Putamen (tissue), 1 donor: ENCODE results near the gene RNU4-1.
"Not testable (repeated sequence)": the region's sequence is repeated elsewhere in the genome, so short reads cannot be mapped to it uniquely, and the experiment has no call there.

Experiments
- DNase-seq: peaks from one replicate; pipeline ENCODE4 v3.0.0-alpha.2; 2016; ENCODE audit warnings: low spot score

The RNU4-1 gene

DNA sequence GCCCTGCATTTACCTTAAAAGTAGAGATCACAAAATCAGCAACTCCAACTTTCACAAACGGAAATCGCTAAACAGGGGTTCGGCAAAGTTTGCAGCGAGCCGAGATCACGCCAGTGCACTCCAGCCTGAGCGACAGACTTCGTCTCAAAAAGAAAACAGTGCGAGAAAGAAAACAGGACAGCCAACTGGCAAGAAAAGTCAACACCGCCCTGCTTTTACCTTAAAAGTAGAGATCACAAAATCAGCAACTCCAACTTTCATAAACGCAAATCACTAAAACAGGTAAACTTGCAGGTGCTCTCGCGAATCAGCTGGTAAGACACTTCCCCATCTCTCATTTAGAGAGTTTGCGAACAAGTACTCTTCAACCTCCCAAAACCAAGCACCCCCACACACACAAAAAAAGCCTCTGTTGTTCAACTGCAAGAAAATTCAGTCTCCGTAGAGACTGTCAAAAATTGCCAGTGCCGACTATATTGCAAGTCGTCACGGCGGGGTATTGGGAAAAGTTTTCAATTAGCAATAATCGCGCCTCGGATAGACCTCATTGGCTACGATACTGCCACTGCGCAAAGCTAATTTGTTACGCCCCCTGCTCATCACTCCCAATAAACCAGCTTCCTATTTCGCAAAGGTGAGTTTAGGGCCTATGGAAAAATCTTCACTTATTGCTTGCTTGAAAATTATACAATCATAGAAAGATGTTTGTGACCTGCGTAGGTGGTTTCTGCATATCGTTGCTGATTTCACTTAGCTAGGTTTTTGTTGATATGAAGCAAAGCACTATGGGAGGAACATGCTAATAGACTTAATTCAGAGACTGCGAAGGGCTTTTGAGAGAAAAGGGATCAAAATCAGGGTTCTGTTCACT lies at the start of gene RNU4-1:
Gene RNU4-1, minus strand, starts transcription at position 577 of the 871 bp plus-strand sequence.
- DNase-seq: peak; percentile 87

DNA sequence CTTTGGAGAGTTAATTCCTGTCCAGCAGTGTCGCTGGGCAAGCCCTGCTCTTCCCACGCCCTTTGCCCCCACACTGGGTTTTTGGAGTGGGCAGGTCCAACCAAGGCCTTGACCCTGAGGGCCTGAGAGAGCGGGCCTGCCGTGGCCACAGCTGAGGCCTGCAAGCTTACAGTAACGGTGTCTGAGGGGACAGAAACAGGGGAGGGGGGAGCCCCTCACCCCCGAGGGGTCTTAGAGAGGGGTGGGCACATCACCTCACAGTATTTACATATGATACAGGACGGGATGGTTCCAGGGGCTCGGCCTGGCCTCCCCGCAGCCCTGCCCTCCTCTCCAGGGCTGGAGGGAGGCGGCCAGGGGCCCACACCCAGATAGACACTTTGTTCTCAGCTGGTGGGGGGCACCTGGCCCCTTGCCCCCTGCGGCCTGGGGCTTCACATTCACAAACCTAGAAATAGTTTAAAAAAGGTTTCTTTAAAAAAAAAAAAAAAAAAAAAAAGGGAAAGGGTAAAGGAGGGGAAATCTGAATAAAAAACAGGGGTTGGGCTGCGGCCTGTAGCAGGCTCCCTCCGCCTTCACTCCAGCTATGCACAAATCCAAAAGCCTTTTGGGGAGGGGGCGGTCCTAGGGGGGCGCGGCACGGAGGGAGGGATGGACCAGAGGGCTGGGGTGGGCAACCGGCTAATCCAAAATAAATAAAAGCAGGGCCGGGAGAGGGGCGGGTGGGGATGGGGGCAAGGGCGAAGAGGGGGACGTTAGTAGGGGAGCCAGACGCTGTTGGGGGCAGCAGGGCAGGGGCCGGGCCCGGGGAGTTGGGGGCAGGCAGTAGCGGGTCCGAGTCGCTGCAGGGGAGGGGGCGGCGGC lies 49.4 kb upstream of the RNU4-1 start:
- no peak for DNase-seq

DNA sequence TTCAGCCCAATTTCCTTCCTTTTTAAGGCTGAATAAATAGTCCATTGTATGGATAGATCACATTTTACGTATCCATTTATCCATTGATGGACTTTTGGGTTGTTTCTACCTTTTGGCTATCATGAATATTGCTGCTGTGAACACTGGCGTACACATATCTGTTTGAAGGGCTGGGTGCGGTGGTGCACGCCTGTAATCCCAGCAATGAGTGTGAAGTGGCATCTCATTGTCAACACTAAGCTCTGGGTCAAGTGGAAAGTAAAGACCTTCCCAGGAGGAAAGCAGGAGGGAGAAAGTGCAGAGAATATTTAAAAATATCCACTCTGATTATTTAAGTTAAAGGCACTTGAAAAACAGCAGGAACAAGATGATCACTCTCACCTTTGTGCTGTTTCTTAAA lies 46.2 kb upstream of the RNU4-1 start:
- no peak for DNase-seq

DNA sequence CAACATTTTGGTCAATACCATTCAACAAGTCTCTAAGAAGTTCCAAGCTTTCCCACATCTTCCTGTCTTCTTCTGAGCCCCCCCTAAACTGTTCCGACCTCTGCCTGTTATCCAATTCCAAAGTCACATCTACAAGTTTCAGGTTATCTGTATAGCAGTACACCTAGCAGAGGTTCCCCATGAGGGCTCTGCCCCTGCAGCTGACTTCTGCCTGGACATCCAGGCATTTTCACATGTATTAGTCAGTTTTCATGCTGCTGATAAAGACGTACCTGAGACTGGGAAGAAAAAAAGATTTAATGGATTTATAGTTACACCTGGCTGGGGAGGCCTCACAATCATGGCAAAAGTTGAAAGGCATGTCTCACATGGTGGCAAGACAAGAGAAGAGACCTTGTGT lies 44.7 kb upstream of the RNU4-1 start:
- no peak for DNase-seq

DNA sequence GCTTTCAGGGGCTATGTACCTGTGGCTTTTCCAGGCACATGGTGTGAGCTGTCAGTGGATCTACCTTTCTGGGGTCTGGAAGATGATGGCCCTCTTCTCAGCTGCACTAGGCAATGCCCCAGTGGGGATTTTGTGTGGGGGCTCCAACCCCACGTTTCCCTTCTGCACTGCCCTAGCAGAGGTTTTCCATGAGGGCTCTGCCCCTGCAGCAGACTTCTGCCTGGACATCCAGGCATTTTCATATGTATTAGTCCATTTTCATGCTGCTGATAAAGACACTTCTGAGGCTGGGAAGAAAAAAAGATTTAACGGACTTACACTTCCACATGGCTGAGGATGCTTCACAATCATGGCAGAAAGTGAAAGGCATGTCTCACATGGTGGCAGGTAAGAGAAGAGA lies 43.4 kb upstream of the RNU4-1 start:
- not testable (repeated sequence) for DNase-seq

DNA sequence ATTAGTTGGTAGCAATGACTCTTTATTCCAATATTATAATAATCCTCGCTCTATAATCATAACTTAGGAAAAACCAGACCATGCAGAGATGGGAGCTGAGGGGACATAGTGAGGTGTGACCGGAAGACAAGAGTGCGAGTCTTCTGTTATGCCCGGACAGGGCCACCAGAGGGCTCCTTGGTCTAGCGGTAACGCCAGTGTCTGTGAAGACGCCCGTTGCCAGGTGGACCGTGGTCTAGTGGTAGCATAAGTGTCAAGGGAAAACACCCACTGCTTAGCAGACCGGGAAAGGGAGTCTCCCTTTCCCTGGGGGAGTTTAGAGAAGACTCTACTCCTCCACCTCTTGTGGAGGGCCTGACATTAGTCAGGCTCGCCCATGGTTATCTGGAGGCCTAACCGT lies 42.4 kb upstream of the RNU4-1 start:
- DNase-seq: not testable (repeated sequence)

DNA sequence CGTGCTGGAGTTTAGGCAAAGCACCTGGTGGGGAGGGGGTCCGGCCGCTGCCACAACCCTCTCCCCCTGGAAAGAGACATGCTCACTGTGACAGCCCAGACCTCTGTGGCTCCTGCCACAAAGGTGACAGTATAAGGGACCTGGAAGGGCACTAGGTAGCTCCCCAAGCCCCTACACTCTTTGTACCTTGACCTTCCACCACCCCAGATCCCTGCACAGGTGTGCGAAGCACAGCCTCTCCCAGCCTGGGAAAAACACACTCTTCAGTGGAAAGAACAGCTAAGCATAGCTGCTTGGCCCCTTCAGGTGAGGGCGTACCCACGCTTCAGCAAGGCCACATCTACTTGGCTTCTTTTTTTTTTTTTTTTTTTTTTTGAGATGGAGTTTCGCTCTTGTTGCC lies 39.5 kb upstream of the RNU4-1 start:
- DNase-seq: no peak

DNA sequence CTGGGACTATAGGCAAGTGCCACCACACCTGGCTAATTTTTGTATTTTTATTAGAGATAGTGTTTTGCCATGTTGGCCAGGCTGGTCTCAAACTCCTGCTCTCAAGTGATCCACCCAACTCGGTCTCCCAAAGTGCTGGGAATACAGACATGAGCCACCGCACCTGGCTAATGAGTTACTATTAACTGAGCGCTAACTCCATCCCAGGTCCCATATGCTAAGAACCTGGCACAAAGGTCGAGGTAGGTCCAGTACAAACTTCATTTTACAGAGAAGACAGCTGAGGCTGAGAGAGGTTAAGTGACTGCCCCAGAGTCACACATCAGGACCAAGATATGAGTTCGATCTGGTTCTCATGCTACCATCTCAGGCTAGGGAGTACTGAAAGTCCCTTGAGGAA lies 39.0 kb upstream of the RNU4-1 start:
- no peak for DNase-seq

DNA sequence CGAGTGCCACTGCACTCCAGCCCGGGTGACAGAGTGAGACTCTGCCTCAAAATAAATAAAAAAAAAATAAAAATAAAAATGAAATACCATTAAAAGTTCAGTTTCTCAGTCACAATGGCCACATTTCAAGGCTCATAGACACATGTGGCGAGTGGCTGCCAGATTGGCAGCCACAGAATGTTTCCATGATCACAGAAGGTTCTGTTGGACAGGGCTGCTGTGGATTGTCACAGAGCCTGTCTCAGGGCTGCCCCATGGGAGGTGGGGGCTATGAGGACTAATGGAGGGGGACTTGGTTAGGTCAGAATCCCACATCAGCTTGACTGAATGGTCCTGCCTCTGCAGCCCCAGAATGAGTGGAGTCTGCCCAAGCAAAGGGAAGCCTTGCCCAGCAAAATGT lies 38.4 kb upstream of the RNU4-1 start:
- no peak for DNase-seq

DNA sequence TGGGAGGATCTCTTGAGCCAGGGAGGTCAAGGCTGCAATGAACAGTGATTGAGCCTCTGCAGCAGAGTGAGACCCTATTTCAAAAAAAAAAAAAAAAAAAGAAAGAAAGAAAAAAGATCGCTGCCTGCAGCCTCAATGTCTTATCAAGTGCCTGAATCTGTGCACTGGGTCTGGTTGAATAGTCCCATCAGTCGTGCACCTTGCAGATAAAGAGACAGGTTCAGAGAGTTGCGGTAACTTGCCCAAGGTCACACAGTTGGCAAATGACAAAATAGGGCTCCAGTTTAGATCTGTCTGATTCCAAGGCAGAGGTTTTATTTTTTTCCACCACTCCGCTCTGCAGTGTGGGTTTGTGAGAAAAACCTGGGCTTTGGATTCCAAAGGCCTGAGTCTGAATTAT lies 35.2 kb upstream of the RNU4-1 start:
- DNase-seq: no peak

DNA sequence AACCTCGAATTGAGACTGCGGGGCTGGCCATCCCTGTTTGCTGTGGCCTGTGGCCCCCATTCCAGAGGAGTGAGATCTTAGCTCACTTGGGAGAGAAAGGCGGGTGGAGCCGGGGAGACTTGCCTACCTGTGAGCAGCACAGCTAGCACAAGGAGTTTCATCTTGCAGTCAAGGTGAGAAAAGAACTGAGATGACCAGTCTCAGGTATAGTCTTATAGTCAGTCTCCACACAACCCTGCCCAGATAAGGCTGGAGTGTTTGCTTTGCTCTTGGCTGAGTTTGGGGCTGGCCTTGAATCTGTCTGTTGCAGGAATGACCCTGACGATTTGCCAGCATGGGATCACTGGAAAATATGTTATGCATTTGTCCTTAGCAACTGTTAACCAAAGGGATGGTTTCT lies 34.6 kb upstream of the RNU4-1 start, which contains the start of gene PLA2G1B:
Gene PLA2G1B, minus strand, starts transcription at position 187 of the 400 bp plus-strand sequence. Its CDS starts 26 bp downstream, at position 161.
- DNase-seq: no peak

DNA sequence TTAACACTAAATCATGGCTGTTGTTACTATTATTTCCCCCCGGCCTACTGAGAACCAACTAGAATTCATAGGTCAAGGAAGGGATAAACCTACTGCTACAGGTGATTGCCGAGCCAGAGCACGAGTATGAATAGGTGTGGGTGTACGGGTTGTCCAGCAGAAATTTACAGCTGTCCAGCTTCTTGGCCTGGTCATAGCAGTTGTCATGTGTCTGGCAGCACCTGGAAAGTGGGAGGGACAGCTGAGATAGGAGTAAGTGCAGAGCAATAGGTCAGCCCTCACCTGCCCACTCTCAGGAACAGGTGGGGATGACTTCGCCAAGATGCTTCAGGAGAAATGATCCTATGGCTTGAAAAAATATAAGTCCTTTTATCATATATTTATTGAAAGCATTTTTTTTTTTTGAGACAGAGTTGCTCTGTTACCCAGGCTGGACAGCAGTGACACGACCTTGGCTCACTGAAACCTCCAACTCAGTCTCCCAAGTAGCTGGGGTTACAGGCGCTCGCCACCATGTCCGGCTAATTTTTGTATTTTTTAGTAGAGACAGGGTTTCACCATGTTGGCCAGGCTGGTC lies 31.9 kb upstream of the RNU4-1 start:
- no peak for DNase-seq

DNA sequence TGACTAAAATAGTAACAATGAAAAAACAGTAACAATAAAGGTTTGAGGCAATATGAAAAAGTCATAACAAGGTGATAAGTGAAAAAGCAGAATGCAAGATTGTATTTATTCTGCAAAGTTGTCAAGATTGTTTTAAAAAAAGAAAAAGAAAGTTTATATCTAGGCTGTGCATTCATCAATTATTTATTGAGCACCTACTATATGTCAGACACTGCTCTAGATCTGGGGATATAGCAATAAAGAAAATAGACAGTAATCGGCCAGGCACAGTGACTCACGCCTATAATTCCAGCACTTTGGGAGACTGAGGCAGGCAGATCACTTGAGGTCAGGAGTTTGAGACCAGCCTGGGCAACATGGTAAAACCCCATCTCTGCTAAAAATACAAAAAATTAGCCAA lies 30.7 kb upstream of the RNU4-1 start:
- no peak for DNase-seq

DNA sequence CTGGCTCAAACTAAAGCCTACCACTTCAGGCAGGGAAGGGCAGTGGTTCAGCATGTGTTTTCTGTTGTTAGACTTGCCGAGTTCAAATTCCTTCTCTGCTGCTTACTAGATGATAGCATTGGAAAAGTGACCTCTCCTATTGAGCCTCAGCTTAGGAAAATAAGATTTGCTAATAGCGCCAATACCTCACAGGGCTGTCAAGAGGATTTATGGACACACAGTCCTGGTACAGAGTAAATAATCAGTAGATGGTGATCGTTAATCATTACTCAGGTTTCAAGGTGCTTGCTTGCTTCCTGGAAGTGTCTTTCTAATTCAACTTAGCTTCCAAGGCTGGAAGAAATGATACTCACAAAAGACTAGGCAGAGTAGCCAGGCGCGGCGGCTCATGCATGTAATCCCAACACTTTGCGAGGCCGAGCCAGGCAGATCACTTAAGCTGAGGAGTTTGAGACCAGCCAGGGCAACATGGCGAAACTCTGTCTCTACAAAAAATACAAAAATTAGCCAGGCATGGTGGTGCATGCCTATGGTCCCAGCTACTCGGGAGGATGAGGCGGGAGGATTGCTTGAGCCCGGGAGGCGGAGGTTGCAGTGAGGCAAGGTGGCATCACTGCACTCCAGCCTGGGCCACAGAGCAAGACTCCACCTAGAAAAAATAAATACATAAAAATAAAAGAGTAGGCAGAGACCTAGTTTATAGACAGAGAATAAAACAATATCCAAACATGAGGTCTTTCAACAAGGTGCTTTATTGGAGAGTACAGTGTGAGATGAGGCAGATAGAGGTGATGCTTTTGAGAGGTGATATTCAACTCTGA lies 28.6 kb upstream of the RNU4-1 start:
- no peak for DNase-seq

DNA sequence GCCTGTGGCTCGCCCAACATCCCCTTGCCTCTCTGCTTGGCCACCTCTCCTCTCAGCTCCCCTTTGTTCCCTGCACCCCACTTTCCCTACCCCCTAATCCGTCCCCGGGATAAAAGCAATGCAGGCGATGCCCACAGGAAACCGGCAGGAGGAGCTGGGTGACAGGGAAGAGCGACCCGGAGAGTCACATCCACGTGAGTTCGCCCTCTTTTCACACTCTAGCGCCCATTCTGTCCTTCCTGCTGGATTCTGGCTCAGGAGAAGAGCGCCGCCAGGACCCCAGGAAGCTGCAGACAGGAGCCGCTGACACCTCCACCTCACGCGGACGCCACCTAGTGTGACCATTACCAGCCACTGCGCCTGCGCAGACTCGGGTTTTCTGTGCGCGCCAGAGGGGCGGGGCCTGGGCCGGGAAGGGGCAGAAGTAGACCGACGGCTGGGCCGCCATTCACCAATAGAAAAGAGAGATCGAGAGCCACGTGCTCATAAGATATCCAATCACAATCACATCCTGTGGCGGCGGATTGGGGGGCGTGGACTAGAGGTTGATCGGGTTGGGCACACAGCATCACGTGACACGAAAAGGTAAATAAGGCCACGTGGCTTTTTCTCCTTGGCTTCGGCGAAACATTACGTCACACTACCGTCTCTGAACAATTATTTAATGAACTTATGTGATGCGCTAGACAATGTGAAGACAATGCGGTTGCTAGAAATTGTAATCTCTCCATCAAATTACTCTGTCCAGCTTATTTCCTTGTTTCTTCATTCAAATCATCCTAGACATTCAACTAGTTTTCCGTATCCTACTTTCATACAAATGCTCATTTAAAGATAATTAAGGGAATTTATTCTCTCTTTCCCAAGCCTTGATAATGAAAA lies 24.4 kb upstream of the RNU4-1 start:
- peak; percentile 99 for DNase-seq

DNA sequence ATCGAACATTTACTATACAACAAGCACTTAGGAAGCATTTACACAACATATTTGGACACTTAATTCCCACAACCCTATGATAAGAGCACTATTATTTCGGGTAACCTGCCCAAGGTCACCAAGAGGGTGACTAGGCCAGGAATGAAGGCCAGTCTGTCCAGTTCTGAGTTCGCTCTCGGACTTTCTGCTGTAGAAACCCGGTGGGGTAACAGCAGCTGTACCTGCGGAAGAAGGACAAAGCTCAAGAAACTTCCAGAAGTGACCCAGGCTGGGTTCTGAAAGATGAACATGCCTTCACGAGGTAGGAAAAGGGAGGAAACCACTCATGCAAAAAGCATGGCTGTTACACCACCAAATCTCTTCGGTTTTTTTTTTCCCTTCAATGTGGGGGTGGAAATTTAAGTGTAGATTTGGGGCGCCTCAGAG lies 23.8 kb upstream of the RNU4-1 start:
- no peak for DNase-seq

DNA sequence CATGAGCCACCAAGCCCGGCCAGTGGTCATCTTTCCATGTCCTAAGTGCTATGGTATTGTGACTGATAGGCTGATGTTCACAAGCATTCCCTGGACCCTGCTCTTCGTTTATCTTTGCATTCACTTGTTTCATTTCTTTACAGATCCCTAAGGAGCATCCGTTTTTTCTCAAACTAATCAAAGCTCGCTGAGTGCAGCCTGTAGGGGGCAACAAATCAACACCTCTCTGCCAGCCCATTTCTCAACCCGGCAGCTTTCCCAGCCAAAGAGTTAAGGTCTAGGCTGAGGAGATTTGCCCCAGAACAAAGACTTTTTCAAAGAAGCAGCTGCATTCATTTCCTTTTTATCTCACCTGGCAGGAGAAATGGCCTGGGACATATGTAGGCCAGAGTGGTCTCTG lies 21.2 kb upstream of the RNU4-1 start:
- DNase-seq: no peak

DNA sequence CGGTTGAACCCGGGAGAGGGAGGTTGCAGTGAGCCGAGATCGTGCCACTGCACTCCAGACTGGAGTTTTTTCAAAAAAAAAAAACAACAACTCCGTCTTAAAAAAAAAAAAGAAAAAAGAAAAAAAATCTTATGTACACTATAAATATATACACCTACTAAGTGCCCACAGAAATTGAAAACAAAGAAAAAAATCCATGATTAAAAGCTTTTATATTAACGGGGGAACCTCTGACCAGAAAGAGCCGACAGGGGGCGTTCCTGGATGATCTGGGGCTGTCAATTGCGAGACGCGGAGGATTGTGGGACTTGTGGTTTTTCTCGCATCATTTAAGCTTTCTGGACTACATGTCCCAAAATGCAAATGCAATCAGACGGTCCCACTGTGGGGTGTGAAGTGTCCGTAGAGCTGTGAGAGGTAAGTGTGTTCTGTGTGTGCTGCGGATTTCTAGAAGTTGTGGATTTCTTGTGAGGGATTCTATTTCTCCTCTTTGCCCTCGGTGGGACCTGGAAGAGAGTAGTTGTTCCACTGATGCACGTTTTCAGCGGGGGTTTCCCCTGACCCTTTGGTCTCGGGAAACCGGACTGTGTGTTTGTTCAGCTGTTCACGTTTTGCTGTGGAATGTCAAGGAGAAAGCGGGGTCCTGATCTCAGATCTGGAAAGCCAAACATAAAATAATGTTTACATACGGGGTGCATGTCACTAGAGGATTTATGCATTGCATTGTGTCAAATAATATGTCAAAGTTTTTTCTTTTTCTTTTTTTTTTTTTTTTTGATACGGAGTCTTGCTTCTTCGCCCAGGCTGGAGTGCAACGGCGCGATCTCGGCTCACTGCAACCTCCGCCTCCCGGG lies 9.2 kb upstream of the RNU4-1 start, which contains the start of gene SIRT4:
Gene SIRT4, plus strand, starts transcription at position 360 of the 854 bp plus-strand sequence. CDS start 1,241 bp downstream, outside the sequence.
- peak; percentile 97 for DNase-seq

DNA sequence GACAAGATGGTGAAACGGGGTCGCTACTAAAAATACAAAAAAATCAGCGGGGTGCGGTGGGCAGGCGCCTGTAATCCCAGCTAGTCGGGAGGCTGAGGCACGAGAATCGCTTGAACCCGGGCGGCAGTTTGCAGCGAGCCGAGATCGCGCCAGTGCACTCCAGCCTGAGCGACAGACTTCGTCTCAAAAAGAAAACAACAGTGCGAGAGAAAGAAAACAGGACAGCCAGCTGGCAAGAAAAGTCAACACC lies 701 bp downstream of the RNU4-1 start:
- DNase-seq: no peak
